ENCODE results near the gene ARSJ. TPM values are rescaled to one million over a fixed set of nuclear protein-coding genes. Genes with fewer than 3 reads are reported as not detected.

Gene ARSJ
- 10 to 100 TPM; 18.1 to 26.0 (median 21.2) TPM for total RNA-seq

- Histone ChIP-seq H3K9me3 (peaks cover 0 to 6% (median 0%) of the 10 kb centered on the region in 4 donors), H3K27ac (replicated peaks in 1 of 4) (peak within 1 kb of the TSS; percentile 89 to 92 (median 90)), H3K36me3 (no peaks in the 10 kb centered on the region), H3K27me3 (no peaks in the 10 kb centered on the region), H3K4me1 (peaks cover 0 to 36% (median 26%) of the 10 kb centered on the region in 4 donors), H3K4me3 (peak within 1 kb of the TSS; percentile 68 to 72 (median 70))
- TF ChIP-seq CTCF (IDR thresholded peaks at IDR 0.05) (peak in 1 of 3 experiments; percentile 13), POLR2AphosphoS5 (IDR thresholded peaks at IDR 0.05) (peak; percentile 69 to 84), POLR2A (IDR thresholded peaks at IDR 0.05; ENCODE audit: low read depth) (no peak)
- no peak for DNase-seq (ENCODE audit: extremely low spot score)
- 2% methylated on average over 50 of the region's 50 CpGs for WGBS
- intact Hi-C loops (cut with DNase I): loop anchor here (10.0 kb wide), 3 partner anchors 215 to 575 kb away; partner anchors contain the start of gene CAMK2D
Measured at GRCh38 chr4:113979148-113979904, at the start of gene ARSJ. TSS of gene ARSJ (minus strand) at chr4:113979647. CDS start at chr4:113978834, 813 bp downstream.

- H3K27me3 ChIP-seq: no peaks in the 10 kb centered on the region
- H3K36me3 ChIP-seq: no peaks in the 10 kb centered on the region
- intact Hi-C loops (cut with DNase I): no loop called here
- H3K27ac ChIP-seq (replicated peaks in 1 of 4): no peak overlapping the region
- no peak overlapping the region for H3K4me3 ChIP-seq
- no peak for DNase-seq (ENCODE audit: extremely low spot score)
- no peaks in the 10 kb centered on the region for H3K9me3 ChIP-seq
- H3K4me1 ChIP-seq: no peaks in the 10 kb centered on the region
- TF ChIP-seq EP300 (IDR thresholded peaks at IDR 0.05): no peak
- TF ChIP-seq POLR2A (IDR thresholded peaks at IDR 0.05; ENCODE audit: low read depth): no peak
- no peak for TF ChIP-seq POLR2AphosphoS5 (IDR thresholded peaks at IDR 0.05)
- no peak for TF ChIP-seq CTCF (IDR thresholded peaks at IDR 0.05)
Measured at GRCh38 chr4:114028071-114028470, 48.6 kb upstream of the ARSJ start.

- no peak for DNase-seq (ENCODE audit: extremely low spot score)
Measured at GRCh38 chr4:114027596-114027995, 48.1 kb upstream of the ARSJ start.

GRCh38 chr4:114026447-114026846, 47.0 kb upstream of the ARSJ start:
- 90% methylated on average over 3 of the region's 3 CpGs for WGBS

More at GRCh38 chr4:114027596-114027995, 48.1 kb upstream of the ARSJ start:
- Histone ChIP-seq H3K4me1 (no peaks in the 10 kb centered on the region), H3K27me3 (no peaks in the 10 kb centered on the region), H3K27ac (replicated peaks in 1 of 4) (no peak overlapping the region), H3K4me3 (no peak overlapping the region), H3K9me3 (no peaks in the 10 kb centered on the region), H3K36me3 (no peaks in the 10 kb centered on the region)
- no peak for TF ChIP-seq POLR2AphosphoS5 (IDR thresholded peaks at IDR 0.05)
- no peak for TF ChIP-seq EP300 (IDR thresholded peaks at IDR 0.05)
- TF ChIP-seq POLR2A (IDR thresholded peaks at IDR 0.05; ENCODE audit: low read depth): no peak
- no peak for TF ChIP-seq CTCF (IDR thresholded peaks at IDR 0.05)
- intact Hi-C loops (cut with DNase I): no loop called here

More at GRCh38 chr4:114026447-114026846, 47.0 kb upstream of the ARSJ start:
- no peak overlapping the region for H3K4me3 ChIP-seq
- no peak for DNase-seq (ENCODE audit: extremely low spot score)
- H3K27me3 ChIP-seq: no peaks in the 10 kb centered on the region
- H3K27ac ChIP-seq (replicated peaks in 1 of 4): no peak overlapping the region
- H3K36me3 ChIP-seq: no peaks in the 10 kb centered on the region
- intact Hi-C loops (cut with DNase I): no loop called here
- no peaks in the 10 kb centered on the region for H3K9me3 ChIP-seq
- TF ChIP-seq EP300 (IDR thresholded peaks at IDR 0.05): no peak
- TF ChIP-seq POLR2AphosphoS5 (IDR thresholded peaks at IDR 0.05): no peak
- no peak for TF ChIP-seq CTCF (IDR thresholded peaks at IDR 0.05)
- no peak for TF ChIP-seq POLR2A (IDR thresholded peaks at IDR 0.05; ENCODE audit: low read depth)
- no peaks in the 10 kb centered on the region for H3K4me1 ChIP-seq

Data from esophagus muscularis mucosa (tissue), 4 donors.